Stomach (tissue), 9 donors: ENCODE data around the gene PDE3B. TPM values are rescaled to one million over a fixed set of nuclear protein-coding genes. Genes with fewer than 3 reads are reported as not detected.
"Not testable (repeated sequence)": the region's sequence is repeated elsewhere in the genome, so short reads cannot be mapped to it uniquely, and the experiment has no call there.

Source experiments
- DNase-seq, 2 donors: peaks; one replicate each; pipeline versions ENCODE4 v3.0.0 to v3.0.0-alpha.2; 2013 to 2019
- H3K27ac ChIP-seq, 5 donors: fragments of 200-600 bp in 4 of 5; sonication (generic) in 4 of 5; one replicate each; pipeline ENCODE4 v1.5.1; 2013 to 2019; ENCODE audit warnings: mild to moderate bottlenecking in 1 of 5, moderate library complexity in 1 of 5
- H3K27me3 ChIP-seq, 3 donors: fragments of 200-600 bp; sonication (generic); one replicate each; pipeline ENCODE4 v1.5.1; 2017 to 2019; ENCODE audit warnings: mixed run types in 1 of 3
- H3K36me3 ChIP-seq, 4 donors: fragments of 200-600 bp; sonication (generic); 1 replicate in 3 of 4; 2 replicates in 1 of 4; pipeline ENCODE4 v1.5.1; 2016 to 2019
- H3K4me1 ChIP-seq, 4 donors: fragments of 200-600 bp; sonication (generic); one replicate each; pipeline ENCODE4 v1.5.1; 2016 to 2019
- H3K4me3 ChIP-seq, 4 donors: fragments of 200-600 bp; sonication (generic) in 3 of 4; one replicate each; pipeline ENCODE4 v1.5.1; 2016 to 2019; ENCODE audit warnings: mild to moderate bottlenecking in 1 of 4
- H3K9me3 ChIP-seq, 4 donors: fragments of 200-600 bp; sonication (generic); one replicate each; pipeline ENCODE4 v1.5.1; 2016 to 2019
- EP300 ChIP-seq: sonication (generic); formaldehyde crosslinking; IDR thresholded peaks from one replicate; pipeline ENCODE4 v1.6.1; 2017; ENCODE audit warnings: antibody characterized with exemption
- POLR2A ChIP-seq, 4 donors: fragments of 450-650 bp; IDR thresholded peaks; one replicate each; pipeline ENCODE4 v1.6.1; 2016; ENCODE audit warnings: antibody characterized with exemption in 4 of 4, control low read depth in 2 of 4, mild to moderate bottlenecking in 1 of 4, moderate library complexity in 1 of 4
- POLR2AphosphoS5 ChIP-seq, 3 donors: sonication (generic); formaldehyde crosslinking; IDR thresholded peaks; one replicate each; pipeline ENCODE4 v1.6.1; 2016; ENCODE audit warnings: antibody characterized with exemption in 3 of 3
- WGBS, 5 donors: extraction: QIAGEN DNeasy Blood & Tissue Kit in 3 of 5; methylation state at CpG; one replicate each; pipeline versions ENCODE4 v1.1.5 to v1.1.7; 2013 to 2018; 5-methylcytosine and 5-hydroxymethylcytosine counted together
- intact Hi-C: fragments of 100-400 bp; cut with DNase I; formaldehyde crosslinking; loops from one replicate; pipeline ENCODE4 v1.15.1; 2023; ENCODE audit warnings: low total_unique reads
- polyA plus RNA-seq, 3 donors: library from polyadenylated mRNA; stranded (reverse); fragments of 200-250 nt; gene quantifications; one replicate each; pipeline ENCODE4 v1.2.3, GENCODE V29; 2013
- total RNA-seq, 5 donors: library from RNA; depleted of rRNA; stranded (reverse); fragments of >200 nt; gene quantifications; one replicate each; pipeline versions ENCODE4 v1.1.0 to v1.2.3, GENCODE V29; 2014 to 2016
- TF ChIP-seq, protein P1 (sequence below), 7 experiments: fragments of 450-650 bp in 4 of 7; fragments of 200-600 bp in 3 of 7; sonication (generic) in 3 of 7; IDR thresholded peaks; one replicate each; pipeline ENCODE4 v1.5.1; 2016 to 2019; ENCODE audit warnings: antibody characterized with exemption in 7 of 7, control low read depth in 2 of 7, mild to moderate bottlenecking in 1 of 7
- donor health status: healthy with polysubstance abuse.
- donor health status: Bipolar disorder and iron deficiency.
- donor health status: healthy.

Gene PDE3B
- total and polyA plus RNA-seq, 8 donors = 1.2 to 49.2 (median 14.2) TPM

DNA sequence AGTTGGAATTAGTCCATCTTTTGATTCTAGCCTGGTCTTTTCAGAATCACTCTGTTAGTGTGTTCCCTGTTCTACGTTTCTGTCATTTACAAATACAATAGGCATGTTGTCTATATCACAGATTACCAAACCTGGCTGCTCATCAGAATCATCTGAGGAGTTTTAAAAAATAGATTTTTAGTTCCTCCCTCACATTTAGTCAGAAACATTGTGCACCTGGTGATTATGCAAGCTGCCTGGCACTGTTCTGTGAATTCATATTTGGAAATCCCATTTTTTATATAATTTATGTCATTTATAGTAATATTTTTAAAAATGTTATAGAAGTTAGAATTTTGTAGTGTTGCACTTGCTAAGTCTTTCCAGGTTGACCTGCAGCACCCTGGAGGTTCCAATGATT, 107.3 kb downstream of the PDE3B start:
- intact Hi-C loops = no loop called here
- no peaks in the 10 kb centered on the region for H3K27me3 ChIP-seq
- WGBS, 5 donors = 42 to 78% (median 67%) methylated on average over 1 of the region's 1 CpG
- no peak for DNase-seq
- TF ChIP-seq, protein P1, sequence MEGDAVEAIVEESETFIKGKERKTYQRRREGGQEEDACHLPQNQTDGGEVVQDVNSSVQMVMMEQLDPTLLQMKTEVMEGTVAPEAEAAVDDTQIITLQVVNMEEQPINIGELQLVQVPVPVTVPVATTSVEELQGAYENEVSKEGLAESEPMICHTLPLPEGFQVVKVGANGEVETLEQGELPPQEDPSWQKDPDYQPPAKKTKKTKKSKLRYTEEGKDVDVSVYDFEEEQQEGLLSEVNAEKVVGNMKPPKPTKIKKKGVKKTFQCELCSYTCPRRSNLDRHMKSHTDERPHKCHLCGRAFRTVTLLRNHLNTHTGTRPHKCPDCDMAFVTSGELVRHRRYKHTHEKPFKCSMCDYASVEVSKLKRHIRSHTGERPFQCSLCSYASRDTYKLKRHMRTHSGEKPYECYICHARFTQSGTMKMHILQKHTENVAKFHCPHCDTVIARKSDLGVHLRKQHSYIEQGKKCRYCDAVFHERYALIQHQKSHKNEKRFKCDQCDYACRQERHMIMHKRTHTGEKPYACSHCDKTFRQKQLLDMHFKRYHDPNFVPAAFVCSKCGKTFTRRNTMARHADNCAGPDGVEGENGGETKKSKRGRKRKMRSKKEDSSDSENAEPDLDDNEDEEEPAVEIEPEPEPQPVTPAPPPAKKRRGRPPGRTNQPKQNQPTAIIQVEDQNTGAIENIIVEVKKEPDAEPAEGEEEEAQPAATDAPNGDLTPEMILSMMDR (IDR thresholded peaks at IDR 0.05) = no peak
- TF ChIP-seq POLR2A (IDR thresholded peaks at IDR 0.05) = no peak
- no peak for TF ChIP-seq EP300
- TF ChIP-seq POLR2AphosphoS5 (IDR thresholded peaks at IDR 0.05) = no peak
- H3K9me3 ChIP-seq = no peaks in the 10 kb centered on the region
- no peak overlapping the region for H3K27ac ChIP-seq
- no peaks in the 10 kb centered on the region for H3K36me3 ChIP-seq
- H3K4me1 ChIP-seq = no peaks in the 10 kb centered on the region
- H3K4me3 ChIP-seq = no peak overlapping the region

DNA sequence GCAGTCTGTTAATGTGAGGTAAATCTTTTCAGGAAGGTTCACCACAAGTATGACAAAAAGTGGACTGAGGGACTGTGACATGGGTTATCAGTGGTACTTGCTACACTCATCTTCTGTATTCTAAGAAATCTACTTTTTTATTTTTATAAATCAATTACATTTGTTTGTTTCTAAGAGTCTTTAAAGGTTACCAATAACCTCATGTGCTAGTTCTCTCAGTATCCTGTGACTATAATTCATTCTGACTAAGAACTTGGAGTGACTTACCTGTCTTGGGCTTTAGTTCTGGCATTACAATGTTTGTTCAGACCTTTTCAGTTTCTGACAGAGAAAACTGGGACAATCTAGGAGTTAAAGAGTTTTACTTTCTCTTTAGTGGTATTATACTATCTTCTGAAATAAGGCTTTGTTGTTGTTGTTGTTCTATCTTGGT, 108.4 kb downstream of the PDE3B start:
- no peaks in the 10 kb centered on the region for H3K27me3 ChIP-seq
- H3K4me1 ChIP-seq = no peaks in the 10 kb centered on the region
- H3K9me3 ChIP-seq = no peaks in the 10 kb centered on the region
- no peaks in the 10 kb centered on the region for H3K36me3 ChIP-seq
- TF ChIP-seq POLR2AphosphoS5 (IDR thresholded peaks at IDR 0.05) = no peak
- TF ChIP-seq EP300 = no peak
- TF ChIP-seq, protein P1 (IDR thresholded peaks at IDR 0.05) = no peak
- no peak for TF ChIP-seq POLR2A (IDR thresholded peaks at IDR 0.05)
- intact Hi-C loops = no loop called here
- DNase-seq = no peak
- no peak overlapping the region for H3K27ac ChIP-seq
- no peak overlapping the region for H3K4me3 ChIP-seq

DNA sequence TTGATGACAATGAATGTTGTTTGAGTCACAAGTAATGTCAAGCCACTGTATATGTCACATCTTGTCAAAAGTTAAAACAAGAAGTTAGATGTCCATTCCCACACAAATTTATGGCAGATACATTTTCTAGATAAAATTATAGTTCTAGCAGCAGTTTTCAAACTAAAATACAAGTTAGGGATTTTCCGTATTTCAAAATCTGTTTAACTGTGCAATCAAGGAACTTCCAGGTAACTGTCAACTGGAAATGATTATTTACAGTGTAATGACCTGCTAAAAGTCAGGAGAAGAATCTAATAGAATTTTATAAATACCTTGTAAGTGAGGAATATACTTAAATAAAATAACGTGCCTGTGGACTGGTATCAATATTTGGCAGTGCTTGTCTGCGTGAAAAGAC, 111.5 kb downstream of the PDE3B start:
- no peak for TF ChIP-seq POLR2A (IDR thresholded peaks at IDR 0.05)
- no peak for TF ChIP-seq EP300
- no peak for TF ChIP-seq POLR2AphosphoS5 (IDR thresholded peaks at IDR 0.05)
- TF ChIP-seq, protein P1 (IDR thresholded peaks at IDR 0.05) = no peak
- H3K4me3 ChIP-seq = no peak overlapping the region
- DNase-seq = no peak
- H3K36me3 ChIP-seq = no peaks in the 10 kb centered on the region
- no peak overlapping the region for H3K27ac ChIP-seq
- 87 to 96% (median 92%) methylated on average over 3 of the region's 3 CpGs for WGBS, 5 donors
- intact Hi-C loops = no loop called here
- no peaks in the 10 kb centered on the region for H3K4me1 ChIP-seq
- H3K9me3 ChIP-seq = no peaks in the 10 kb centered on the region
- no peaks in the 10 kb centered on the region for H3K27me3 ChIP-seq

DNA sequence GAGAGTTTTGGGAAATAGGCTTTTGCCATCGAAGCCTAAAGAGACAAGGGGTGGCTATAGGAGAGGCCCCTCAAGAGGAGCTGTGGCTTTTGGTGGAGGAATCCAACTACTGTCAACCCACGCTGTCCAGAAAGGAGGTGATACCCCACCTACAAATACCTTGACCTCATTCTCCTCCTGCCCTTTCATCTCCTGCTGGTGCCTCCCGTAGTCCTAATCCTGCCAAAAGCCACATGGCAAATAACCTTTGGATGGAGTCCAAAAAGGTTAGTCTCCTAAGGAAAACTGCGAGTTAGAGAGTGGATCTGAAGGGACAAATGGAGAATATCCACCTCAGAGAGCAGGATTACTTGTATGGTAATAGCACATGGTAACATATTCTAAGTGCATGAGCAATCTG, 112.7 kb downstream of the PDE3B start:
- no peak for DNase-seq
- H3K27me3 ChIP-seq = no peaks in the 10 kb centered on the region
- 66 to 77% (median 73%) methylated on average over 4 of the region's 4 CpGs for WGBS, 5 donors
- no peaks in the 10 kb centered on the region for H3K9me3 ChIP-seq
- H3K4me3 ChIP-seq = no peak overlapping the region
- no peak for TF ChIP-seq POLR2A (IDR thresholded peaks at IDR 0.05)
- no peak for TF ChIP-seq POLR2AphosphoS5 (IDR thresholded peaks at IDR 0.05)
- TF ChIP-seq EP300 = no peak
- TF ChIP-seq, protein P1 (IDR thresholded peaks at IDR 0.05) = no peak
- no peaks in the 10 kb centered on the region for H3K36me3 ChIP-seq
- H3K4me1 ChIP-seq = no peaks in the 10 kb centered on the region
- intact Hi-C loops = no loop called here
- no peak overlapping the region for H3K27ac ChIP-seq

DNA sequence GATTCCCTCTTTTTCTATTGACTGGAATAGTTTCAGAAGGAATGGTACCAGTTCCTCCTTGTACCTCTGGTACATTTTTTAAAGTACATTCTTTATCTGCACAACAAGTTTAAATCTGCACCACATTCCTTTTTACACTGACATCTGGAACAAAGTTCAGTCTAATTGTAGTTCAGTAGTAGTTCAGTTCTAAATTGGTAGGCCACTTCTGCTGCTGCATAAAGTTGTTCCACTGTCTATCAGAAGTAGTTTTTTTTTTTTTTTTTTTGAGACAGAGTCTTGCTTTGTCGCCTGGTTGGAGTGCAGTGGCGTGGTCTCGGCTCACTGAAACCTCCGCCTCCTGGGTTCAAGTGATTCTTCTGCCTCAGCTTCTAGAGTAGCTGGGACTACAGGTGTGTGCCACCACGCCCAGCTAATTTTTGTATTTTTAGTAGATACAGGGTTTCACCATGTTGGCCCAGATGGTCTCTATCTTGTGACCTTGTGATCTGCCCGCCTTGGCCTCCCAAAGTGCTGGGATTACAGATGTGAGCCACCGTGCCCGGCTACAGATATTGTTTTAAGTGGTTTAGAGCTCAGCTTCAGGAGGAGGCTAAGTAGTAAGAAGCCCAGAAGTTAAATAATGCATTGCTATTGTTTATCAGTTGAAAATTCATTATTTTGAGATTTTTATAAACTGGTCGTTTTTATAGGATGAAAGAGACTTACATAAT, 115.9 kb downstream of the PDE3B start:
- intact Hi-C loops, H3K9me3 ChIP-seq: not testable (repeated sequence)

More for the DNA sequence above, 115.9 kb downstream of the PDE3B start:
- H3K27ac ChIP-seq, H3K4me3 ChIP-seq, H3K36me3 ChIP-seq, H3K27me3 ChIP-seq, DNase-seq, H3K4me1 ChIP-seq: not testable (repeated sequence)
- WGBS, 5 donors = 88 to 90% (median 89%) methylated on average over 9 of the region's 9 CpGs
